ENCODE measurements around the gene SLC13A2.
"Not testable (repeated sequence)": the region's sequence is repeated elsewhere in the genome, so short reads cannot be mapped to it uniquely, and the experiment has no call there.

- TF ChIP-seq POLR2A (IDR thresholded peaks at IDR 0.05): not testable (repeated sequence)
- TF ChIP-seq, protein P1, sequence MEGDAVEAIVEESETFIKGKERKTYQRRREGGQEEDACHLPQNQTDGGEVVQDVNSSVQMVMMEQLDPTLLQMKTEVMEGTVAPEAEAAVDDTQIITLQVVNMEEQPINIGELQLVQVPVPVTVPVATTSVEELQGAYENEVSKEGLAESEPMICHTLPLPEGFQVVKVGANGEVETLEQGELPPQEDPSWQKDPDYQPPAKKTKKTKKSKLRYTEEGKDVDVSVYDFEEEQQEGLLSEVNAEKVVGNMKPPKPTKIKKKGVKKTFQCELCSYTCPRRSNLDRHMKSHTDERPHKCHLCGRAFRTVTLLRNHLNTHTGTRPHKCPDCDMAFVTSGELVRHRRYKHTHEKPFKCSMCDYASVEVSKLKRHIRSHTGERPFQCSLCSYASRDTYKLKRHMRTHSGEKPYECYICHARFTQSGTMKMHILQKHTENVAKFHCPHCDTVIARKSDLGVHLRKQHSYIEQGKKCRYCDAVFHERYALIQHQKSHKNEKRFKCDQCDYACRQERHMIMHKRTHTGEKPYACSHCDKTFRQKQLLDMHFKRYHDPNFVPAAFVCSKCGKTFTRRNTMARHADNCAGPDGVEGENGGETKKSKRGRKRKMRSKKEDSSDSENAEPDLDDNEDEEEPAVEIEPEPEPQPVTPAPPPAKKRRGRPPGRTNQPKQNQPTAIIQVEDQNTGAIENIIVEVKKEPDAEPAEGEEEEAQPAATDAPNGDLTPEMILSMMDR (IDR thresholded peaks at IDR 0.05): not testable (repeated sequence)
These were observed 5.3 kb upstream of the SLC13A2 start for GRCh38 chr17:28468033-28468735.

Measured in heart left ventricle (tissue), 13 donors.